ENCODE results near the gene VASH1.

DNA sequence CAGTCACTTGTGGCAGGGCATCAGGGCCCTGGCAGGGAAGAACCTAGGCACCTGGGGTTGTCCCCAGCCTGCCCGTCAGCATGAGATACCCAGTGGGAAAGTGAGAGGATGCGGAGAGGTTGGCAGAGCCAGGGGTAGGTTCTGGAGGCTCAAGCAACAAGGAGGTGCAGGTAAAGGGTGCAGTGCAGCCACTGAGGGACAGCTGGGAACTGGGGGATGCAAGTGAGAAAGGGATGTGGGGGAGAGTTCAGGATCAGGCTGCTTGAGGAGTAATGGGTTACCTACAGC, 18.7 kb downstream of the VASH1 start:
- TF ChIP-seq CTCF (conservative IDR thresholded peaks at IDR 0.05) (no peak), EZH2 (IDR thresholded peaks at IDR 0.05; ENCODE audit: low read depth) (no peak)
